ENCODE results near the gene NRXN3. TPM values are rescaled to one million over a fixed set of nuclear protein-coding genes. Genes with fewer than 3 reads are reported as not detected.

Gene NRXN3
- total and polyA plus RNA-seq, 4 donors, result 0.07 to 1.2 (median 0.23) TPM

GRCh38 chr14:79890527-79890926 lies 1720.4 kb downstream of the NRXN3 start:
- WGBS, result 58% methylated on average over 4 of the region's 4 CpGs
- TF ChIP-seq GABPA (IDR thresholded peaks at IDR 0.05 in 1 of 2, conservative IDR thresholded peaks at IDR 0.05 in 1 of 2) (no peak), FOXA1 (IDR thresholded peaks at IDR 0.05) (no peak), TAF1 (conservative IDR thresholded peaks at IDR 0.05) (no peak), ATF3 (IDR thresholded peaks at IDR 0.05) (no peak), RAD21 (IDR thresholded peaks at IDR 0.05) (no peak), REST (IDR thresholded peaks at IDR 0.05) (no peak), NR2F2 (IDR thresholded peaks at IDR 0.05) (no peak), ZBTB33 (IDR thresholded peaks at IDR 0.05) (no peak), EGR1 (IDR thresholded peaks at IDR 0.05; ENCODE audit: low read depth in 2 of 2) (no peak), HNF4G (IDR thresholded peaks at IDR 0.05) (no peak), JUND (IDR thresholded peaks at IDR 0.05) (no peak), HNF4A (conservative IDR thresholded peaks at IDR 0.05) (no peak), YY1 (IDR thresholded peaks at IDR 0.05) (no peak), CTCF (IDR thresholded peaks at IDR 0.05; ENCODE audit: low read depth, low read length, missing input control) (no peak), RXRA (IDR thresholded peaks at IDR 0.05) (no peak), MAX (IDR thresholded peaks at IDR 0.05) (no peak), FOXA2 (IDR thresholded peaks at IDR 0.05) (no peak)
- Histone ChIP-seq H3K4me1 (ENCODE audit: control insufficient read depth in 4 of 4, insufficient read depth in 4 of 4, low read length in 3 of 4) (no peaks in the 10 kb centered on the region), H3K9ac (ENCODE audit: low read depth in 1 of 2, low read length in 2 of 2) (no peak overlapping the region), H3K9me3 (ENCODE audit: control insufficient read depth in 4 of 4, low read length in 3 of 4) (no peaks in the 10 kb centered on the region), H3K27me3 (ENCODE audit: control insufficient read depth in 4 of 4, insufficient read depth in 4 of 4, low read length in 3 of 4) (no peaks in the 10 kb centered on the region), H3K4me3 (ENCODE audit: low read depth in 1 of 3, low read length in 3 of 3) (no peak overlapping the region), H3K27ac (ENCODE audit: low read depth in 1 of 2, low read length in 2 of 2) (no peak overlapping the region), H3K36me3 (ENCODE audit: control insufficient read depth in 4 of 4, insufficient read depth in 3 of 4, low read depth in 1 of 4, low read length in 3 of 4) (no peaks in the 10 kb centered on the region)
- DNase-seq (ENCODE audit: low spot score), result no peak

GRCh38 chr14:79896009-79896408 lies 1725.8 kb downstream of the NRXN3 start:
- no peaks in the 10 kb centered on the region for H3K4me1 ChIP-seq (ENCODE audit: control insufficient read depth in 4 of 4, insufficient read depth in 4 of 4, low read length in 3 of 4)
- no peak for DNase-seq (ENCODE audit: low spot score)
- no peaks in the 10 kb centered on the region for H3K36me3 ChIP-seq (ENCODE audit: control insufficient read depth in 4 of 4, insufficient read depth in 3 of 4, low read depth in 1 of 4, low read length in 3 of 4)
- no peaks in the 10 kb centered on the region for H3K9me3 ChIP-seq (ENCODE audit: control insufficient read depth in 4 of 4, low read length in 3 of 4)
- 89% methylated on average over 1 of the region's 1 CpG for WGBS
- H3K4me3 ChIP-seq (ENCODE audit: low read depth in 1 of 3, low read length in 3 of 3), result no peak overlapping the region
- H3K27ac ChIP-seq (ENCODE audit: low read depth in 1 of 2, low read length in 2 of 2), result no peak overlapping the region
- no peaks in the 10 kb centered on the region for H3K27me3 ChIP-seq (ENCODE audit: control insufficient read depth in 4 of 4, insufficient read depth in 4 of 4, low read length in 3 of 4)
- no peak overlapping the region for H3K9ac ChIP-seq (ENCODE audit: low read depth in 1 of 2, low read length in 2 of 2)
- TF ChIP-seq HNF4G (IDR thresholded peaks at IDR 0.05) (no peak), HNF4A (conservative IDR thresholded peaks at IDR 0.05) (no peak), JUND (IDR thresholded peaks at IDR 0.05) (no peak), SP1 (IDR thresholded peaks at IDR 0.05) (no peak), RAD21 (IDR thresholded peaks at IDR 0.05) (no peak), ZBTB33 (IDR thresholded peaks at IDR 0.05) (no peak), FOXA2 (IDR thresholded peaks at IDR 0.05) (no peak), TAF1 (conservative IDR thresholded peaks at IDR 0.05) (no peak), GABPA (IDR thresholded peaks at IDR 0.05 in 1 of 2, conservative IDR thresholded peaks at IDR 0.05 in 1 of 2) (no peak), RXRA (IDR thresholded peaks at IDR 0.05) (no peak), YY1 (IDR thresholded peaks at IDR 0.05) (no peak), NR2F2 (IDR thresholded peaks at IDR 0.05) (no peak), ATF3 (IDR thresholded peaks at IDR 0.05) (no peak), REST (IDR thresholded peaks at IDR 0.05) (no peak)
